ENCODE results near the gene INTS1.

Gene INTS1

DNA sequence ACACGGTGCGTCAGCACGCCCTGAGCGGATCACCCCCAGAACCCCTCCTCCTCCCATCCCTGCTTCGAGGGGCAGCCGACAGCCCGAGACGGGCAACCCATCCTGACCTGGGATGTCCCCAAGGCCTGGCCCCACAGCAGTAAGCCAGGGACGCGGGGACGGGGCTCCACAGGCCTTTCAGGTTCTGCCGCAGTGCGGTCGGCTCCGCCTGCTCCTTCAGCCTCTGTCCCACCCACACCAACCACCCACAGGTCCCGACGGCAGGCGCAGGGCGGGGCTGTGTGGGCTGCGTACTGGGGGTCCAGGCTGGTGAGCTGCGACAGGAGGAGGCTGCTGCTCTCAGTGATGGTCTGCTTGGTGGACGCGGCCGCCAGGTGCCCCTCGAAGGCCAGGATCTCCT lies 16.7 kb downstream of the INTS1 start:
- DNase-seq (ENCODE audit: insufficient read length, low spot score): no peak
- TF ChIP-seq POLR2A (IDR thresholded peaks at IDR 0.05; ENCODE audit: low read depth, low read length): no peak
- no peak for FAIRE-seq

DNA sequence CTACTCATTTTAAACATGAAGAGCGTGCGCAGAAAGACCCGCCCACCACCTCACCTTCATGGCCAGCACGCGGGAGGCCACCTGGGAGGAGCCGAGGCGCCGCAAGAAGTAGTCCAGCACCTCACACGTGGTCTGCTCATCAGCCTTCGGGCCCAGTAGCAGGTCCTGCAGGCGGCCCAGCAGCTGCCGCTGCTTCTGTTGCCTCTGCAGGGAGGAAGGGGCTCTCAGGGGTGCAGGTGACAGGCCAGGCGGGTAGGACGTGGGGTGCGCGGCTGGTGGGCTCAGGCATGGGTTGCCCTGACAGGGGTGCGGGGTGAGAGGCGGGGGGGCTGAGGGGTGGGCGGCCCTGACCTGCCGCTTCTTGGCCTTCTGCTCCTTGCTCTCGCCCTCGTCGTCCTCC lies 17.6 kb downstream of the INTS1 start:
- FAIRE-seq: no peak

DNA sequence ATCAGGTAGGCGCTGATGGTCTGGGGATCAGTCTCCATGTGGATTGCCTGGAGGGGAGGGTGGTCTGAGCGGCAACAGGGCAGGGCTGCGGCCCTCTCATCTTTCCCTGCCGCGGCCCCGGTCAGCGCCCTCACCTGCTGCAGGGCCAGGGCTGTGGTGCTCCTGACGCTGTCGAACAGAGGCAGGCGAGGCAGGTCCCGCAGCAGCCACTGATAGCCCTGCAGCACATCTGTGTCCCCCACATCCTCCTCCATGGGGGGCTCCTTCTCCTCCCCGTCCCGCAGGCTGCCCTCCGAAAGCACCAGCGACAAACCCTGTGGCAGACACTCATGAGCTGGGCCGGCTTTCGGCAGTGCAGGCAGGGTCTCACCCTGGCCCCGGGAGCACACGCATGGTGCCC lies 19.0 kb downstream of the INTS1 start:
- no peak for TF ChIP-seq POLR2A (IDR thresholded peaks at IDR 0.05; ENCODE audit: low read depth, low read length)
- DNase-seq (ENCODE audit: insufficient read length, low spot score) (no peak), FAIRE-seq (no peak)

More for the DNA sequence above, 17.6 kb downstream of the INTS1 start:
- DNase-seq (ENCODE audit: insufficient read length, low spot score): no peak
- no peak for TF ChIP-seq POLR2A (IDR thresholded peaks at IDR 0.05; ENCODE audit: low read depth, low read length)

DNA sequence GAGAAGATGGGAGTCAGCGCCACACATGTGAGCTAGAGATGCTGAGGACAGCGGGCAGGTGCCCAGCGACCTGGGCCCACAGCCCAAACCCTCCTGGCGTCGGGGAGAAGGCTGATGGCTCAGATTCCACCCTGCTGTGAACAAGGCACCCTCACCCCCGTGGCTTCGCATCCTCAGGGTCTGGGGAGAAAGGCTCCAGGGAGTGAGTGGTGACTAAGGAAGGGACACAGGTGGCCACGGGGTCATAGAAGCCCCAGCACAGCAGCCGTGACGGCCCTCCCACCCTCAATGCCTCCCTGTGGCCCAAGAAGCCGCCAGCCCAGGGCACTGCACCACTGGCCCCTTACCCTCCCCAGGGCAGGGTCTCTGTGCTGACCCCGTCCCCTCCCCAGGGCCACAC lies 19.6 kb downstream of the INTS1 start:
- TF ChIP-seq POLR2A (IDR thresholded peaks at IDR 0.05; ENCODE audit: low read depth, low read length): no peak
- DNase-seq (ENCODE audit: insufficient read length, low spot score): no peak
- FAIRE-seq: no peak

DNA sequence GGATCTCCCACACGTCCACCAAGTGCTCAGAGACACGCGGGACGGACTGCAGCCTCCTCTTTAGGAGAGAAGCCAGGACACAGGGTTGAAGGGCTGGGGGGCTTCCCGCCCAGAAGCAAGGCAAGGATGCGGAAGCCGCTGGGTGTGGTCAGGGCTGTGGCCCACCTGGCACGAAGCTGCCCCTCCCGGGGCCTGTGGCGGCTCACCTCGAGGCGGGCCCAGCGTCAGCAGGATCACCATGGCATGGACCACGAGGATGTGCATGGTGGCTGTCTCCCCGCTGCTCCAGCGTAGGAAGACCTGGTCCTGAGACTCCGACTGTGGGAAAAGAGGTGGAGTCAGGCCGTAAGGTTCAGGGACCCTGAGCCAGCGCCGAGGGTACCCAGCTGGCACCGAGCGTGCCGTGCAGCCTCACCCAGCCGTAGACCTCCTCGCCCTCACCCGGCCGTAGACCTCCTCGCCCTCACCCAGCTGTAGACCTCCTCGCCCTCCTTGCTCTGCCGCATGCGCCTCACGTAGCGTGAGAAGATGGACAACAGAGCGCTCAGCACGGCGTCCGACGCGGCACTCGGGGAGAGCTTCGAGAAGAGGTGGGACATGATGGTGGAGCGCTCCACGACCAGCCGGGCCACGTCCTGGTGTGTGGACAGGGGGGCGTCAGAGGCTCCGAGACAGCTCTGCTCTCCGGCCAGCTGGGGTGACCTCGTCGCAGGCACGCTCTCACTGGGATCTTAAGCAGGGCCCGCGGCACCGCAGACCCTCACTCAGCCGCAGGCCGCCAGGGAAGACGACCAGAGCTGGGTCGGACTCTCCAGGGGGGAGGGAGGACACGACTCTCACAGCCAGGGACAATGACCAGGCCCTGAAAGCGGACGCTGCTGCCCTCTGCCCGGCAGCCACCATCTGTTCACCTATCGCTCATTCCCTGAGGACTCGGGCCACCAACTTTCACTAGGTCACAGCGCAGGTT lies 20.4 kb downstream of the INTS1 start:
- DNase-seq (ENCODE audit: insufficient read length, low spot score): no peak
- no peak for FAIRE-seq
- TF ChIP-seq POLR2A (IDR thresholded peaks at IDR 0.05; ENCODE audit: low read depth, low read length): no peak

DNA sequence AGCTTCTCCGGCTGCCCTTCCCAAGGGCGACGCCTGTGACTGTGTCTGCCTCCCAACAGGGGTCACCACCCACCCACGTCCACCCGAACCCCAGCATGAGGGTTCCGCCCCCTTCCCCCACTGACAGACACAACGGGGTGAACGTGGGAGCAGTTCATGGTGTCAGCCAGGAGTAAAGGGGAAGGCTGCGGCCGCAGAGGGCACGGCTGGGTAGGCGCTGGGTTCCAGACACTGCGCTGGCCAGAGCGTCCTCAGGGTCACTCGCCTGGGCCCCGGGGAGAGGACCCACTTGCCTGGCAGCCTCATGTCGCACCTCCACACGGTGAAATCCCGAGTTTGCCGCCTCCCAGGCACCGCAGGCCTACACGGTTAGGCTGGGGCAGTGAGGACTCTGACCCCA lies 21.1 kb downstream of the INTS1 start:
- TF ChIP-seq POLR2A (IDR thresholded peaks at IDR 0.05; ENCODE audit: low read depth, low read length): no peak
- no peak for FAIRE-seq

DNA sequence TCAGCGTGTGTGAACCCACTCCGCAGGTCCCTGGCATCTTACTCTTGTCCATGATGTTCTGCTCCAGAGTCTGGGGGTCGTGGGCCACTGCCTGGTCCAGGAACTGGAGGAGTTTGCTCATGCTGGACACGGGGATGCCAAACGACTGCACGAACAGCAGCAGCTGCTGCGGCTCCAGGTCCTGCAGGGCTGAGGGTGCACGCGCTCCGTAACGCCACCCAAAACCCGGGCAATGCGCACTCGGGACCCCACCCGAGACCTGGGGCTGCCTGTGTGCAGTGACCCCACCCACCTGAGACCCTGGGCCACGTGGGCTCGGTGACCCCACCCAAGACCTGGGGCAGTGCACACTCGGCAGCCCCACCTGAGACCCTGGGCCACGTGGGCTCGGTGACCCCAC lies 22.9 kb downstream of the INTS1 start:
- DNase-seq (ENCODE audit: insufficient read length, low spot score): no peak
- FAIRE-seq: no peak
- no peak for TF ChIP-seq POLR2A (IDR thresholded peaks at IDR 0.05; ENCODE audit: low read depth, low read length)

More for the DNA sequence above, 21.1 kb downstream of the INTS1 start:
- DNase-seq (ENCODE audit: insufficient read length, low spot score): no peak

DNA sequence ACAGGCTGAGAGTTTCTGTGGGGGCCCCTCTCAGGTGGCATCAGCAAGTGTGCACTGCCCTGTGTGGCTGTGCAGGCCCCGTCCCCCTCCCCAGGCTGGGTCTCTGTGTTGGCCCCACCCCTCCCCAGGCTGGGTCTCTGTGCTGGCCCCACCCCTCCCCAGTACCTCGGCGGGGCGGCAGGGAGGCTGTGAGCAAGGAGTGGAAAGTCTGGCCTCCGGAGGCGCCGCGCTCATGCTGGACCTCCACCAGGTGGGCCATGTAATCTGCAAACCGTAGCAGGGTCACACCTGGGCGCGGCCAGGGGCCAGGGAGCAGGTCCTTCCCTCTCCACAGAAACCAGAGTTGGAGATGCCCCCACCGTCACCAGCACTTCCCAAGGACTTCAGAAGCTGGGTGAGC lies 23.5 kb downstream of the INTS1 start:
- FAIRE-seq (no peak), DNase-seq (ENCODE audit: insufficient read length, low spot score) (no peak)
- TF ChIP-seq POLR2A (IDR thresholded peaks at IDR 0.05; ENCODE audit: low read depth, low read length): no peak

DNA sequence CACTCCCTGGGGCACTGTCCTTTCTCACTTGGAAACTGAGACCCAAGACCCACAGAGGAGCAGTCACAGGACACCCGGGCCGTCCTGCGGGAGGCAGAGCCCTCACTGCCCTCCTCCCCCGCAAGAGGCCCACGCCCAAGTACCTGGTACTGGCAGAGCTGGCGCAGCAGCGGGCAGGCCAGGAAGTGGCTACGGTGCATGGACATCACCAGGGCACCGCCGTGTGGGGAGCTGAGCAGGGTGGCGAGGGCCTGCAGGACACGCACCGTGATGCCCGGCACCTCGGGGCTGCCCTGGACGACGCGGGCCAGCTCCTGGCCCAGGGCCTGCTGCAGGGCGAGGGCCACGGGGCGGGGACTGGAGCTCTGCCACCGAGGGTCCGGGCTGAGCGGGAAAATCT lies 24.9 kb downstream of the INTS1 start:
- no peak for TF ChIP-seq POLR2A (IDR thresholded peaks at IDR 0.05; ENCODE audit: low read depth, low read length)
- DNase-seq (ENCODE audit: insufficient read length, low spot score) (no peak), FAIRE-seq (no peak)

DNA sequence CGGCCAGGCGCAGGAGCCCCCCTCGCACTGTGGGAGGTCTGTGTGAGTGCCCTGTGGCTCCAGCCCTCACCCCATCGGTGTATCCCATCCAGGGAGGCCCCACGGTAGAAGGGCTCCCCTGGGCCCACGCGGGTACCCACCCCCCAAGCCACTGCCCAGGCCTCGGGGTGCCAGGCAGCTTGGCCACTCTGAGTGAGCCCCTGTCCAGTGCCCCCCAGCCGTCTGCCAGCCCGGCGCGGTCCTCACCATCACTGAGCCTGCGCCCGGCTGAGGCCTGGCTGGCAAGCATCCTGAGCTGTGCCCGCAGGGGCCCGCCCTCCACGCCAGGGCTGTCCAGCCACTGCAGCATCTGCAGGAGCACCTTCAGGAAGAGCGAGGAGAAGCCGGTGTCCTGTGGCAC lies 25.7 kb downstream of the INTS1 start:
- DNase-seq (ENCODE audit: insufficient read length, low spot score) (no peak), FAIRE-seq (no peak)
- no peak for TF ChIP-seq POLR2A (IDR thresholded peaks at IDR 0.05; ENCODE audit: low read depth, low read length)

DNA sequence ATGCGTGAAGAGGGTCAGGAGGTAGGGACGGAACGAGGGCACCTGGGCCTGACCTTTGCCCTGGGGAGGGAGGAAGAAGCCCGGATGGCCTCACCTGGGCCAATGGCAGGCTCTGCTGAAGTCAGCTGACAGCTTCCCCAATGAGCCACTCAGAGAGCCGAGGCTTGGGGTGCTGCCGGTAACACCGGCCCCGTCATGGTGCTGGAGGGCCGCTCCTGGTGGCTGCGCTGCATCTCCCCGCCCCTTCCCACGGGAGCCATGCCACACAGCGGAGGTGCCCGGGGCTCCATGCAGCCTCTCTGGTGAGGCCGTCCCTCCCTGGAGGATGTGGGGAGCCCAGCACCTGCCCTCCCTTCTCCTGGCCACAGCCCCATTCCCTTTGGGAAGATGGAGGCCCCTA lies 27.3 kb downstream of the INTS1 start:
- TF ChIP-seq POLR2A (IDR thresholded peaks at IDR 0.05; ENCODE audit: low read depth, low read length): no peak
- DNase-seq (ENCODE audit: insufficient read length, low spot score) (no peak), FAIRE-seq (no peak)

DNA sequence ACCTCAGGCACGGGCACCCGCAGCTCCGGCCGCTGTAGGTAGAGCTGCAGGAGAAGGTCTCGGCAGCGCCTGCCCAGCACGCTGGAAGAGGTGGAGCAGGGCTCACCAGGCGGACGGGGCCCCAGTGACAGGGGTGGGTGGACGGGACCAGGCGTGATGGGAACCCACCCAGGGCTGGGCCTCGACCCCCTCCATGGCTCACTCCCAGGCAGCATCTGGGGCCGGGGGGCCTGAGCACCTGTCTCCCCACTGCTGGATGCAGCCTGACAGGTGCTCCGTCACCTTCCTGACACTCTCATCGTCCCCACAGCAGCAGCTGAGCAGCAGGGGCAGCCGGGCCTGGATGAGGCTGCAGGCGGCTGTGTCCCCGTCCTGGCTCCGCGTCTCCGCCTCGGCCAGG lies 28.2 kb downstream of the INTS1 start:
- TF ChIP-seq POLR2A (IDR thresholded peaks at IDR 0.05; ENCODE audit: low read depth, low read length): no peak
- FAIRE-seq: no peak

DNA sequence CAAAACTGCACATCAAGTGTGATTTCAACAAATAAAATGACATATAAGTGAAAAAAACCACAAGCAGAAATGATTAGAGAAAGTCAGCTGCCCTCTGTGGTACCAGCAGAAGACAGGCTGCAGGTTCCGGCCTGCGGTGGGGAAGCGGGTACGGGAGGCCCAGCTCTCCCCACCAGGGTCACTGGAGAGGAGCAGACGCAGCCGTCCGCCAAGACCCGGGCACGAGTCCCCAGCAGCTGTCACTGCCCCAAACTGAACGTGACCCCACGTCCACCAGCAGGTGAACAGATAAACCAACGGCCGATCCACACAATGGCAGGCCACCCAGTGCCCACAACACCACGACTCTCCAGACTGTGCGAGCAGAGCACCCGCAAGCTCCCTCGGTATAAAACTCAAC lies 28.8 kb downstream of the INTS1 start:
- no peak for DNase-seq (ENCODE audit: insufficient read length, low spot score)
- no peak for FAIRE-seq
- no peak for TF ChIP-seq POLR2A (IDR thresholded peaks at IDR 0.05; ENCODE audit: low read depth, low read length)

More for the DNA sequence above, 28.2 kb downstream of the INTS1 start:
- no peak for DNase-seq (ENCODE audit: insufficient read length, low spot score)

DNA sequence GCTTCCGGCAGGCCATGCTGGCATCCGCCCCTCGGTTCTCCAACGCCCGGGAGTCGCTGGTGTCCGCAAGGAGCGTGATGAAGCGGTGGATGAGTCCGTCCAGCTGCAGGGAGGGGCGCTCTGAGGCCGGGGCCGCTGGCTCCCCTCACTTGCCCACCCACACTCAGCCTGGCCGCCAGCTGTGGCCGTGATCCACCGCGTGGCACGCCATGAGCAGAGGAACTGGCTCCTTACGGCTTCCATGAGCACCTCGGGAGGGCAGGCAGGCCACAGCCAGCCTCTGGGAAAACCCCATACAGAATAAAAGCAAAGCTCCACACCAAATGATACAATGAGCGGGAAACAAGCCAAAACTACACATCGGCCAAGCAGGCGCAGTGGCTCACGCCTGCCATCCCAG lies 29.5 kb downstream of the INTS1 start:
- no peak for DNase-seq (ENCODE audit: insufficient read length, low spot score)
- FAIRE-seq: no peak
- no peak for TF ChIP-seq POLR2A (IDR thresholded peaks at IDR 0.05; ENCODE audit: low read depth, low read length)

DNA sequence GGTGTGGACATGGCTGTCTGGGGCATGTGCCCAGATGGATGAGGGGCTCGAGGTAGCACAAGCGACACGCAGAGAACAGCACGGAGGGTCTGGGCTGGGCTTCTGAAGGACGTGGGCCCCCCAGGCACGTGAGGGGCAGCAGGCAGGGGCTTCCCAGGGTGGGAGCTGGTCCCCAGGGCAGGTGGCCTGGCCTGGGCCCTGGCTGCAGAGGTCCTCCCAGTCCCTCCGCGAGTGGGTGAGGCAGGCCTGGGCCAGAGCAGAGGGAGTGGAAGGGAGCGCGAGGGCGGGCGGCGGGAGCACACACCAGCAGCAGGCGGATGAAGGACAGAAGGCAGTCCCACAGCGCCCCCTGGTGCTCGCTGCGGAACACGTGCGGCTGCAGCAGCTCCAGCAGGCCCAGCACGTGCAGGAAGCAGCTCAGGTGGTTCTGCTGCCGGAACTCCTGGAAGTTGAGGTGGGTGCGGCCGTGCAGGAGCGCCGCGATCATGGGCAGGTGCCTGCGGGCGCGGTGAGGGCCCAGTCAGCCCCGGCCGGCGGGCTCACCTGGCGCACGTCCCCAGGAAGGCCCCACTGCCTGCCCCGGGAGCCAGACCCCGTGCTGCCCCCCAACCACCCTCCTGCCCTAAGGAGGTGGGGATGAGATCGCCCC lies 30.2 kb downstream of the INTS1 start:
- TF ChIP-seq POLR2A (IDR thresholded peaks at IDR 0.05; ENCODE audit: low read depth, low read length): no peak
- FAIRE-seq (peak; percentile 60), DNase-seq (ENCODE audit: insufficient read length, low spot score) (peak; percentile 100)

All from H54 (cell line).